LoVo (cell line): ENCODE results near the gene CFP.
A peak's percentile ranks its signal among the peaks of the same experiment; 100 is the strongest.
"Not testable (repeated sequence)": the region's sequence is repeated elsewhere in the genome, so short reads cannot be mapped to it uniquely, and the experiment has no call there.

ENCODE experiments used
- DNase-seq: peaks from one replicate; pipeline ENCODE4 v3.0.0-alpha.2; 2016; ENCODE audit warnings: low spot score

Gene CFP

GRCh38 chrX:47629419-47630200, at the start of gene CFP:
TSS of gene CFP (minus strand) at chrX:47629930. CDS start at chrX:47629844, 86 bp downstream.
- DNase-seq: no peak

DNA sequence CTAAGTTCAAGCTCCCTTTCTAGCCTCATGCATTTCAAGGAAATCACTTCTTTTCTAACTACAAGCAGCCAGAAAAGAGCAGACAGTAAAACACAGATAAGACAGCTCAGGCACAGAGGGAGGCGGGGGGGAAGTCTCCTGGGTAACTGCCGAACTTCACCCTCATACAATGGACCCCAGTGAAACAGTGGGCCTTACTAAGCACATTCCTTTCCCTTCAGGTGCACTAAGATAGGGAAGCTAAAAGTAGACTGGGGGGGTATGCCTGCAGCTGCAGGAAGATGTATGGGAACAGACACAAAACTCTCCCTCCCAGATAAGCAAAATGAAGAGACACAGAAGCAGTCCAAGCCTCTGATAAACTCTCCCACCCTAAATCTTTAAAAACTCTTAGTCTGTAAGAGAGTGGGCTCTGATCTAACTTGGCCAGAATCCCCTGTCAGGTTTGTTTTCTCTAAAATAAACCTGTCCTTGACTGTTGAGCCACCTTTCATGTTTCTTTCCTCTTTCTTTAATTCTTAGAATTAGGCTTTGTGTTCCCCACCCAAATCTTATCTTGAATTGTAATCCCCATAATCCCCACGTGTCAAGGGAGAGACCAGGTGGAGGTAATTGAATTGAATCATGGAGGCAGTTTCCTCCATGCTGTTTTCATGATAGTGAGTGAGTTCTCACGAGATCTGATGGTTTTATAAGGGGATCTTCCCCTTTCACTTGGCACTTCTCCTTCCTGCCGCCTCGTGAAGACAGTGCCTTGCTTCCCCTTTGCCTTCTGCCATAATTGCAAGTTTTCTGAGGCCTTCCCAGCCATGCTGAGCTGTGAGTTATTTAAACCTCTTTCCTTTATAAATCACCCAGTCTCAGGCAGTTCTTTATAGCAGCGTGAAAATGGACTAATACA, 46.5 kb upstream of the CFP start:
- not testable (repeated sequence) for DNase-seq

DNA sequence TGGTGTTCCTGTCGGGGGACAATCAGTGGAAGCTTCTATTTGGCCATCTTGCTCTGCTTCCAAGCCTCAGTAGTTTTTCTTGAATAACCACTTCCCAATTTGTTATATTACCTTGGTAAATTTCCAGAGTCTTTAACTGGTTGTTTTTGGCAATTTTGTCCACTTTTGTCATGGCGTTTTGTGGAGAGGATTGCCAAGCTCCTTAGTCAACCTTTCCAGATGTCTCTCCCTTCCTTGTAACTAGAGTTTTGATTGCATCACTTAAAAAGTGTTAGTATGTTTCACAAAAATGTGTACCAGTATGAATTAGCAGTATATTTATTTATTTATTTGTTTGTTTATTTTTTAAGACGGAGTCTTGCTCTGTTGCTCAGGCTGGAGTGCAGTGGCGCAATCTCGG, 45.0 kb upstream of the CFP start:
- DNase-seq: no peak

- not testable (repeated sequence) for DNase-seq
Observed at GRCh38 chrX:47665797-47666196, 36.1 kb upstream of the CFP start.

DNA sequence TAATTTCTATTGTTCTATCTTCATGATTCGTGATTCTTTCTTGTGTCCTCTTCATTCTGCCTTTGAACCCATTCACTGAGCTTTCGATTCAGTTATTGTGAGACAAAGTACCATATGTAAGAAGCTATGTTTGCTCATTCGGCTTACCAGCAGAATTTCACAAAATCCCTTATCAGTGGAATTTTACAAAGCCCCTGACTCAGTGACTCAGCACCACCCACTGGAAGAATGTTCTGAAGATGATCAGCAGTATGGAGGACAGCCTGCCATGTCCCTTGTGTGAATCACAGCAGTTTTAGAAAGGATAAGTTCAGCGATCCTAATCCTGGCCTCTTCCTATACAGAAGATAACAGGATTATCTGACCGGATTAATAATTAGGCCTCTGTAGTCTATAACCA, 35.0 kb upstream of the CFP start:
- DNase-seq: no peak

GRCh38 chrX:47662144-47662657, 32.5 kb upstream of the CFP start:
- no peak for DNase-seq

- no peak for DNase-seq
Observed at GRCh38 chrX:47661539-47661938, 31.8 kb upstream of the CFP start.

- no peak for DNase-seq
Observed at GRCh38 chrX:47659421-47659726, 29.6 kb upstream of the CFP start.

DNA sequence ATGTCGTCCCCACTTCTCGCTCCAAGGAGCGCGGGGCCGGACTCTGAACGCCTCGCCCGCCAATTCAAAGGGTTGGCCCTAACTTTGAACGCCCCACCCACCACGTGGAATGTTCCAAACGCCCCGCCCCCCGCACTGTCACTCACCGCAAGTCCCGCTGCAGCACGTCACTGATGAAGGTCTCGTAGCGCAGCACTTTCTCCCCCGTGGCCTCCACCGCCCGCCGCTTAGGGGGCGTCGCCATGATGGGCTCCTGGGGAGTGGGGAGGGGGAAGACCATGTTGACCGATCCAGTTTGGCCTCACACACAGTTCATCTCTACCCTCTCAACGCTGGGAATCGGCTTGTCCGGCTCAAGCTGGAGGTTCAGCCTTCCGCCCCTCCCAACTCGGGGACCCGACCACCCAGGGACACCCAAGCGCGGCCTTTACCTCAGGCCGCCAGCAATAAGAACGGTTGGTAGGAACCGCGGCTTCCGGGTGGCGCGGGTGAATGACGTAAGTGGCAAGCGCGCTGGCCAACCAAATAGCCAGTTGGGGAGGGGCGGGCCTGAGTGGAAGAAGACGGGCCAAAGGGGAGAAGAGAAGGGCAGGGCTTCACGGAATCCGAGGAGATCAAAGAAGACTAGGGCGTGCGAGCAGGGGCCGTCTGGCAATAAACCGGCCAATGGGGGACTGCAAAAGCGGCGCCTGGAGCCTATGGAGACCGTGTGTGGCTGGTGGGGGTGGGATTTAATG, 29.1 kb upstream of the CFP start, which contains the start of gene UXT:
Gene UXT (minus strand): TSS at position 497 of the 737 bp plus-strand sequence. CDS start 253 bp downstream, at position 244.
- peak; percentile 88 for DNase-seq

DNA sequence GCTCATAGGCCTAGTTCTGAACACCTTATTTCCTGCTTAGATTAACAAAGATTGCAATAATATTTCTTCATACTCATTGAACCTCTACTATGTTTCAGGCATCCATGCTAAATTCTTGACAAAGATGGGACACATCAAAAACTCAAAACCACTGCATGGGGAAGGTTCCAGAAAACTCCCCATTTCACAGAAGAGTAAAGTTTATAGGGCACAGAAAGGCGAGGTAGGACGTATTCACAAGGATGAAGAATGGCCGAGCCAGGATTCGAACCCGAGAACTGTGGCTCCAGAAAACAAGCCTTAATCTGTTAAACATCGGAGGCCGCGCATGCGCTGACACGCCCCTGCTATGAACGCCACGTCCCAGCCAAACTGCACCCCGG, 28.6 kb upstream of the CFP start:
- no peak for DNase-seq

- no peak for DNase-seq
Observed at GRCh38 chrX:47651043-47651905, 21.5 kb upstream of the CFP start.

- peak; percentile 88 for DNase-seq
Observed at GRCh38 chrX:47650164-47651042, 20.7 kb upstream of the CFP start, which contains the start of gene ELK1. TSS of gene ELK1 (minus strand) at chrX:47650563. CDS start at chrX:47641441, 9,122 bp downstream.

DNA sequence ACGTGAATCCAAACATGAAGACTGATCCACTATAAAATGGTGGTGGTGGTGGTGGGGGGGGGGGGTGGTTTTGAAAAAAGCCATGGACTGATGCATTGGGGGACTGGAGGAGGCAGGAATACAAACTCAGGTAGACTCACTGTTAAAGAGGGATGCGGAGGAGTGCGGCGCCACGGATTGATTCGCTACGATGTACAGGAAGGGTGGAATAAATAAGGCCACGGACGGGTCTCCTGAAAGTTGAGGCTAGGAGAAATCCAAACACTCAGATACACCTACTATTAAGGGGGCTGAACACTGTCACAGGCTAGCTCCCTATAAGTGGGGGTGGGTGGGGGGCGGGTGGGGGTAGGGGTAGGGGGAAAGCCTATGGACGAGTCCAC, 20.0 kb upstream of the CFP start:
- DNase-seq: no peak

DNA sequence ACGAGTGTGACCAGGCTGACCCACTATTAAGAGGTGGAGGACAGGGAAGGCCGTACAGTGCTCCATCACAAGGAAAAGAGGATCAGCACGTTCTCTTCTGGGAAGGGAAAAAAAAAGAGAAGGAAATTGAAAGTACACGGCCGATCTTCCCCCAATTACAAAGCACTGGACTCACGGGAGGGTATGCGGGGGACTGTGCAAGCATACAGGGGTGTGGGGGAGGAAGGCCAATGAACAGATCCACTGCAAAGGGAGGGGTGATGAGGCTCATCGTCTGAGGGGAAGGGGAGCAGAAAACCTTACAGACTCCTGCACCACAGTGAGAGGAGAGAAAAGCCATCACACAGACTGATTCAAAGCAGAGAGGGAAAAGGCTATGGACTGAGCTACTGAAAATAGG, 19.5 kb upstream of the CFP start:
- DNase-seq: no peak

DNA sequence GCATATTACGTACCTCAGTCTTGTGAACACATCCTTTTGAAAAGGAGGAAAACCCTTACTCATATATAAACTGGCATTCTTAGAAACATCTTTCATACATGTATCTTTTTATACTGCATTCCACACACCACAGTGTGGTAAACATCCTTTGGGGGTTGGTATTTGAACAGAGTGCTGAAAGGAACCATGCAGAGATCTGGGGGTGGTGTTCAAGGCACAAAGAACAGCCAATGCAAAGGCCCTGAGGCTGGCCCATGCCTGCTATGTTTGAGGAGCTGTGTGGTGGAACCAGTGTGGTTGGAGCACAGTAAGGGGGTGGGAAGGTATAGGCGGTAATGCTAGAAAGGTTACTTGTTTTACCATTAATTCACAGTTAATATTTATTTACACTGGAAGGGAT, 18.6 kb upstream of the CFP start:
- DNase-seq: no peak

DNA sequence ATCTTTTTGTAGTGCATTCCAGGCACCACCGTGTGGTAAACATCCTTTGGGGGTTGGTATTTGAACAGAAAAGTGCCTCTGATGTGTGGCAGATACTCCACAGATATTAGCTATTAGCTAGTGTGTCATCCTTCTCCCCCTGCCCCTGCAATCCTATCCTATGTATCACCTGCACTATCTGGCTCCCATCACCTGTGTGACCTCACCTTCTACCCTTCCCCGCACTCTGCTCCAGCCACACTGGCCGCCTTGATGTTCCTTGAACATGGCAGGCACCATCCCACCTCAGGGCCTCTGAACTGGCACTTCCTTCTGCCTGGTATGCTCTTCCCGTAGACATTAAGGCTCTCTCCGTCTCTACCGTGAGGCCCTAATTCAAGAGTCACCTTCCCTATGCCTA, 16.9 kb upstream of the CFP start:
- DNase-seq: no peak

- no peak for DNase-seq
Observed at GRCh38 chrX:47645530-47645929, 15.8 kb upstream of the CFP start.

- no peak for DNase-seq
Observed at GRCh38 chrX:47644557-47645091, 14.9 kb upstream of the CFP start.

DNA sequence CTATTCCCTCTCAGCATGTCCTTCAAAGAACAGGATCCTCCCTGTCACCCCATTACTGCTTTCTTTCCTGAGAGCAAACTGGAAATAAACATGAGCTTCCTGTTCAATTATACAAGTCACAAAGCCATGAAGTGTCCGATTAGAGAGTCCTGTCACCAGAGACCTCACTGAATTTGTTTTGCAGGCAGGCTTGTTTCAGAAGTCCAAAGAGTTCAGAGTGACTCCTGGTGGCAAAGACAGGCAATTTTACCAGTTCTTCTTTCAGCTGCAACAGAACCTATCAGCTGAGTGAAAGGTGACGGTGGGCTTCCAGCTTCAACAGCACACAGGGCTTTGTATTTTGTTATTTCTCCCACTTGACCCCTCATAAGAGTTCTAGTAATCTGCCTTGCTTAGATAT, 14.2 kb upstream of the CFP start:
- DNase-seq: no peak

GRCh38 chrX:47638816-47639215, 9.1 kb upstream of the CFP start:
- no peak for DNase-seq
